ENCODE measurements around the gene PSMB7. TPM values are rescaled to one million over a fixed set of nuclear protein-coding genes. Genes with fewer than 3 reads are reported as not detected.

The PSMB7 gene
- total RNA-seq, 4 donors from 2014 or later, result 125 to 226 (median 176) TPM

GRCh38 chr9:124368692-124369091, 46.5 kb downstream of the PSMB7 start:
- TF ChIP-seq, protein P1, sequence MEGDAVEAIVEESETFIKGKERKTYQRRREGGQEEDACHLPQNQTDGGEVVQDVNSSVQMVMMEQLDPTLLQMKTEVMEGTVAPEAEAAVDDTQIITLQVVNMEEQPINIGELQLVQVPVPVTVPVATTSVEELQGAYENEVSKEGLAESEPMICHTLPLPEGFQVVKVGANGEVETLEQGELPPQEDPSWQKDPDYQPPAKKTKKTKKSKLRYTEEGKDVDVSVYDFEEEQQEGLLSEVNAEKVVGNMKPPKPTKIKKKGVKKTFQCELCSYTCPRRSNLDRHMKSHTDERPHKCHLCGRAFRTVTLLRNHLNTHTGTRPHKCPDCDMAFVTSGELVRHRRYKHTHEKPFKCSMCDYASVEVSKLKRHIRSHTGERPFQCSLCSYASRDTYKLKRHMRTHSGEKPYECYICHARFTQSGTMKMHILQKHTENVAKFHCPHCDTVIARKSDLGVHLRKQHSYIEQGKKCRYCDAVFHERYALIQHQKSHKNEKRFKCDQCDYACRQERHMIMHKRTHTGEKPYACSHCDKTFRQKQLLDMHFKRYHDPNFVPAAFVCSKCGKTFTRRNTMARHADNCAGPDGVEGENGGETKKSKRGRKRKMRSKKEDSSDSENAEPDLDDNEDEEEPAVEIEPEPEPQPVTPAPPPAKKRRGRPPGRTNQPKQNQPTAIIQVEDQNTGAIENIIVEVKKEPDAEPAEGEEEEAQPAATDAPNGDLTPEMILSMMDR (IDR thresholded peaks at IDR 0.05), result no peak
- TF ChIP-seq POLR2A (IDR thresholded peaks at IDR 0.05) (no peak), EP300 (IDR thresholded peaks at IDR 0.05) (no peak), POLR2AphosphoS5 (IDR thresholded peaks at IDR 0.05) (no peak)
- 72% methylated on average over 3 of the region's 3 CpGs for WGBS

DNA sequence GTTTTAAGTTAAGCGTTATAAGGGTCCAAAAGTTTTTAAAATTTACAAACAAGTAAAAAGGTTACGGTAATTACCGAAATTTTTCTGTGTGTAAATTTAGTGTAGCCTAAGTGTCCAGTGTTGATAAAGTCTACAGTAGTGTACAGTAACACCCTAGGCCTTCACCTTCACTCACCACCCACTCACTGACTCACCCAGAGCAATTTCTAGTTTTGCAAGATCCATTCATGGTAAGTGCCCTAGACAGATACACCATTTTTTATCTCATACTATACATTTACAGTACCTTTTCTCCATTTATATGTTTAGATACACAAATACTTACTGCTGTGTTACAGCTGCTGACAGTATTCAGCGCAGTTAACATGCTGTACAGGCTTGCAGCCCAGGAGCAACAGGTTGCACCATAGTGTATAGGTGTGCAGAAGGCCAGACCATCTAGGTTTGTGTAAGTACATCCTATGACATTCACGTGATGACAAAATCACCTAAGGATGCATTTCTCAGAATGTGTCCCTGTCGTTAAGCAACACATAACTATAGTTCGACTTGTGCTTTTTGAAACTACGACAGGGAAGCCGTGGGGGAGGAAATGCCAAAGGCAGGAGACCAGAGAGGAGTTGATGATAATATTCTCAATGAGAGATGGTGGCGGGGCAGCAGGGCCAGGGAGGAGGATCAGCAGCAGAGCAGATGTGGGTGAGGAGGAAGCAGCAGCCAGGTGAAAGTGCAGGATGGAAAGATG, 48.6 kb downstream of the PSMB7 start:
- Histone ChIP-seq H3K27me3 (no peaks in the 10 kb centered on the region), H3K36me3 (peaks cover 7% of the 10 kb centered on the region), H3K9me3 (no peaks in the 10 kb centered on the region), H3K4me3 (no peak overlapping the region), H3K4me1 (peaks cover 17% of the 10 kb centered on the region), H3K27ac (no peak overlapping the region)
- WGBS, result 82% methylated on average over 10 of the region's 10 CpGs
- DNase-seq (ENCODE audit: low spot score in 2 of 2), result no peak
- TF ChIP-seq EP300 (IDR thresholded peaks at IDR 0.05) (no peak), POLR2AphosphoS5 (IDR thresholded peaks at IDR 0.05) (no peak), POLR2A (IDR thresholded peaks at IDR 0.05) (no peak)
- TF ChIP-seq, protein P1 (IDR thresholded peaks at IDR 0.05), result no peak

More at GRCh38 chr9:124368692-124369091, 46.5 kb downstream of the PSMB7 start:
- Histone ChIP-seq H3K4me1 (peaks cover 18% of the 10 kb centered on the region), H3K4me3 (no peak overlapping the region), H3K27ac (no peak overlapping the region), H3K9me3 (no peaks in the 10 kb centered on the region), H3K27me3 (no peaks in the 10 kb centered on the region), H3K36me3 (peaks cover 5% of the 10 kb centered on the region)
- DNase-seq (ENCODE audit: low spot score in 2 of 2), result no peak

GRCh38 chr9:124365036-124365435, 50.2 kb downstream of the PSMB7 start:
- Histone ChIP-seq H3K36me3 (peaks cover 7% of the 10 kb centered on the region), H3K4me3 (no peak overlapping the region), H3K4me1 (peaks cover 11% of the 10 kb centered on the region), H3K27ac (no peak overlapping the region), H3K27me3 (no peaks in the 10 kb centered on the region), H3K9me3 (no peaks in the 10 kb centered on the region)
- no peak for DNase-seq (ENCODE audit: low spot score in 2 of 2)
- TF ChIP-seq EP300 (IDR thresholded peaks at IDR 0.05), result no peak
- TF ChIP-seq POLR2A (IDR thresholded peaks at IDR 0.05), result no peak
- TF ChIP-seq, protein P1 (IDR thresholded peaks at IDR 0.05), result no peak
- TF ChIP-seq POLR2AphosphoS5 (IDR thresholded peaks at IDR 0.05), result no peak
- 79% methylated on average over 8 of the region's 8 CpGs for WGBS

GRCh38 chr9:124364141-124364540, 51.1 kb downstream of the PSMB7 start:
- 91% methylated on average over 4 of the region's 4 CpGs for WGBS
- H3K27ac ChIP-seq, result no peak overlapping the region
- DNase-seq (ENCODE audit: low spot score in 2 of 2), result no peak

More at GRCh38 chr9:124364141-124364540, 51.1 kb downstream of the PSMB7 start:
- H3K27me3 ChIP-seq, result no peaks in the 10 kb centered on the region
- peaks cover 7% of the 10 kb centered on the region for H3K36me3 ChIP-seq
- H3K4me3 ChIP-seq, result no peak overlapping the region
- H3K9me3 ChIP-seq, result no peaks in the 10 kb centered on the region
- no peak for TF ChIP-seq POLR2A (IDR thresholded peaks at IDR 0.05)
- TF ChIP-seq, protein P1 (IDR thresholded peaks at IDR 0.05), result no peak
- TF ChIP-seq POLR2AphosphoS5 (IDR thresholded peaks at IDR 0.05), result no peak
- TF ChIP-seq EP300 (IDR thresholded peaks at IDR 0.05), result no peak
- peaks cover 8% of the 10 kb centered on the region for H3K4me1 ChIP-seq
